ENCODE data around the gene CDC6.

CDC6 gene

DNA sequence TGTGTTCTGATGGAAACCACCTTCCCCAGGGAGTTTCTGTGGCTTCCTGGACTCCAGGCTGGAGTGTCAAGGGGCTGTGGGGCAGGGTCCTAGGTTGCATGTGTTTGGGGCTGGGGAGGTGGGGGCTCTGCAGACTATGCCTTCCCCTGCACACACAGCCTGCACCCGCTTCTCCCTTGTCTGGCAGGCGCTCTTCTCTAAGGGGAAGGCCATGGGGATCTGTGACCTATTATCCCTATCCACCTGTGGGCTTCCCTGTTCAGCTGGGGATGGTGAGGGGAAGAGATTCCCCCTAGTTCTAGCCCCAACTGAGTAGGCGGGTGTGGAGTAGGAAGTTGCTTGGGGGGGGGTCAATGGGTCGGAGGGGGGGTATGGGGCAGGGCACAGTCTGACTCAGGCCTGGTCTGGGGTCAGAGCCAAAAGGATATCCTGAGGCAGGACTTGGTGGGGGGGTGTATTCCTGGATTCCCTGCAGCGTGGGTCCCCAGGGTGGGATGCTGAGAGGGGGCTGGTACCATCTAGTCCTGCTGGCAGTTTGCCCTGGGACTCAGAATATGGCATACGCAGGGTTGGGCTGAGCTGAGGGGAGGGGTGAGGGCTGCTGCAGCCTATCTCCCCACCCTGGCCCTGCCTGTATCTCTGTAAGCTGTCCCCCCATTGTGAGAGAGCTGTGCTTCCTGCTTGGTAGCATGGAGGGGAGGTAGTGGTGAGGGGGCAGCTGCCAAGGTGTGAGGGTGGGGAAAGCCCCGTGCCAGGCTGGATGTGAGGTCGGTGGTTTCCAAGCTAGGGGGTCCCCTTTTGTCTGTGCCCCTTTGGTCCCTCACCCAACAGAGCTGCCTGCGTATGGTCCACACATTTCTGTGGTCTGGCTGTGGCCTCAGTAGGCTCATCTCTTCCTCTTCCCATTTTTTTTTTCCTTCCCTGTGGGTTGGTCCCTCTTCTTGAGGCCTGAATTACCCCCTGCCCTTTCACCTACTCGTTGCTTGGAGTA lies 36.0 kb downstream of the CDC6 start:
- no peak overlapping the region for H2AFZ ChIP-seq (ENCODE audit: low read depth)
- peaks cover 99% of the 10 kb centered on the region for H3K79me2 ChIP-seq (ENCODE audit: insufficient read depth, low read depth)
- H3K4me2 ChIP-seq = peak overlapping the region; percentile 86
- no peaks in the 10 kb centered on the region for H3K27me3 ChIP-seq (ENCODE audit: insufficient read depth, low read depth)
- peaks cover 7% of the 10 kb centered on the region; the same call in 1 of the 2 replicates for H4K20me1 ChIP-seq (ENCODE audit: insufficient read depth)
- peaks cover 78% of the 10 kb centered on the region for H3K4me1 ChIP-seq (ENCODE audit: low read depth, poor library complexity, severe bottlenecking)
- TF ChIP-seq, protein P1, sequence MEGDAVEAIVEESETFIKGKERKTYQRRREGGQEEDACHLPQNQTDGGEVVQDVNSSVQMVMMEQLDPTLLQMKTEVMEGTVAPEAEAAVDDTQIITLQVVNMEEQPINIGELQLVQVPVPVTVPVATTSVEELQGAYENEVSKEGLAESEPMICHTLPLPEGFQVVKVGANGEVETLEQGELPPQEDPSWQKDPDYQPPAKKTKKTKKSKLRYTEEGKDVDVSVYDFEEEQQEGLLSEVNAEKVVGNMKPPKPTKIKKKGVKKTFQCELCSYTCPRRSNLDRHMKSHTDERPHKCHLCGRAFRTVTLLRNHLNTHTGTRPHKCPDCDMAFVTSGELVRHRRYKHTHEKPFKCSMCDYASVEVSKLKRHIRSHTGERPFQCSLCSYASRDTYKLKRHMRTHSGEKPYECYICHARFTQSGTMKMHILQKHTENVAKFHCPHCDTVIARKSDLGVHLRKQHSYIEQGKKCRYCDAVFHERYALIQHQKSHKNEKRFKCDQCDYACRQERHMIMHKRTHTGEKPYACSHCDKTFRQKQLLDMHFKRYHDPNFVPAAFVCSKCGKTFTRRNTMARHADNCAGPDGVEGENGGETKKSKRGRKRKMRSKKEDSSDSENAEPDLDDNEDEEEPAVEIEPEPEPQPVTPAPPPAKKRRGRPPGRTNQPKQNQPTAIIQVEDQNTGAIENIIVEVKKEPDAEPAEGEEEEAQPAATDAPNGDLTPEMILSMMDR (conservative IDR thresholded peaks at IDR 0.05; ENCODE audit: low read depth, low read length) = no peak
- H3K27ac ChIP-seq = peak overlapping the region; percentile 93
- no peak overlapping the region for H3K4me3 ChIP-seq (IDR thresholded peaks at IDR 0.05; ENCODE audit: insufficient read depth, low read depth, low read length)
- peak overlapping the region; percentile 83 for H3K9ac ChIP-seq
- H3K36me3 ChIP-seq (ENCODE audit: insufficient read depth) = no peaks in the 10 kb centered on the region

- H3K36me3 ChIP-seq (ENCODE audit: insufficient read depth) = no peaks in the 10 kb centered on the region
- H3K27me3 ChIP-seq (ENCODE audit: insufficient read depth, low read depth) = no peaks in the 10 kb centered on the region
- H3K4me2 ChIP-seq = peak overlapping the region; percentile 86
- no peak overlapping the region for H2AFZ ChIP-seq (ENCODE audit: low read depth)
- H3K79me2 ChIP-seq (ENCODE audit: insufficient read depth, low read depth) = peaks cover 99% of the 10 kb centered on the region
- H3K4me3 ChIP-seq (IDR thresholded peaks at IDR 0.05; ENCODE audit: insufficient read depth, low read depth, low read length) = no peak overlapping the region
- peak overlapping the region; percentile 93 for H3K27ac ChIP-seq
- TF ChIP-seq, protein P1 (conservative IDR thresholded peaks at IDR 0.05; ENCODE audit: low read depth, low read length) = no peak
- peak overlapping the region; percentile 50 for H3K9ac ChIP-seq
- peaks cover 16% of the 10 kb centered on the region; the same call in 1 of the 2 replicates for H4K20me1 ChIP-seq (ENCODE audit: insufficient read depth)
- H3K4me1 ChIP-seq (ENCODE audit: low read depth, poor library complexity, severe bottlenecking) = peaks cover 92% of the 10 kb centered on the region
Observed at GRCh38 chr17:40325156-40326013, 37.7 kb downstream of the CDC6 start.

DNA sequence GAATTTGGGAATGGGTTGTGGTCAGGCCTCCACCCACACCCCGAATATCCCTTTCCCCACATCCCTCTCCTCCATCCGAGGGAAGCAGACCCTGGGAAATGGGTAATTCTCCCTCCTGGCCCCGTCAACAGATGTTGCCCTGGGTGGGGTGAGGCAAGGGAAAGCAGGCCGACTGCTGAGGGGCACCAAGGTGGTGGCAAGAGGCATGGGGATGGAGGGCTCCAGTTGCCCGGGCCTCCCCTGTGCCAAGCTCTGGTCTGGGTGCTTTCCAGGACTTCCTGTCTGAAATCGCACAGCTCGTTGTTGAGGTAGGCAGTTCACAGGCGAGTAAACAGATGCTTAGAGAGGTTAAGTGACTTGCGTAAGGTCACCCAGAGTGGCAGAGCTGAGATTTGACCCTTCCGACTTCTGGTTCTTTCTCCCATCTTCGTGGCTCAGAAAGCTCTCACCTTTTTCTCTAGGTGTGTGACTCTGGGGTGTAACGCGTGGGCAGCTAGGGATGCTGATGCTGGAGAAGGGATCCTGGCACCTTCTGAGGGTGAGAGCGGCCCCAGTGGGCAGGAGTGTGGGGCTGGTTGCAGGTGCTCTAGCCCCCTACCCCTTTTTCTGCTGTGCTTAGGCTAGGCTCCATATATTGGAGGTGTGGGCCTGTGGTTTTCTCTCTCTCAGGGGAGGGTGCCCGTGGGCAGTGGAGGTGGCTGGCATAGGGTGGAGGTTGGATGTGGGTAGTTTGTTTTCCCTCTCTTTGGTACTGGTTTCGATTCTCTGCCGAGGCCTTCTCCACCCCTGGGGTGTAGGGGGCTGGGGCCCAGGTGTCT lies 38.5 kb downstream of the CDC6 start:
- Histone ChIP-seq H3K79me2 (ENCODE audit: insufficient read depth, low read depth) (peaks cover 99% of the 10 kb centered on the region), H2AFZ (ENCODE audit: low read depth) (no peak overlapping the region), H3K27me3 (ENCODE audit: insufficient read depth, low read depth) (no peaks in the 10 kb centered on the region), H3K4me3 (IDR thresholded peaks at IDR 0.05; ENCODE audit: insufficient read depth, low read depth, low read length) (no peak overlapping the region), H3K4me2 (peak overlapping the region; percentile 86), H3K27ac (peak overlapping the region; percentile 93), H3K4me1 (ENCODE audit: low read depth, poor library complexity, severe bottlenecking) (peaks cover 93% of the 10 kb centered on the region), H4K20me1 (ENCODE audit: insufficient read depth) (peaks cover 16% of the 10 kb centered on the region; the same call in 1 of the 2 replicates), H3K9ac (peak overlapping the region; percentile 50; the same call in 1 of the 2 replicates), H3K36me3 (ENCODE audit: insufficient read depth) (no peaks in the 10 kb centered on the region)
- TF ChIP-seq, protein P1 (conservative IDR thresholded peaks at IDR 0.05; ENCODE audit: low read depth, low read length) = no peak

DNA sequence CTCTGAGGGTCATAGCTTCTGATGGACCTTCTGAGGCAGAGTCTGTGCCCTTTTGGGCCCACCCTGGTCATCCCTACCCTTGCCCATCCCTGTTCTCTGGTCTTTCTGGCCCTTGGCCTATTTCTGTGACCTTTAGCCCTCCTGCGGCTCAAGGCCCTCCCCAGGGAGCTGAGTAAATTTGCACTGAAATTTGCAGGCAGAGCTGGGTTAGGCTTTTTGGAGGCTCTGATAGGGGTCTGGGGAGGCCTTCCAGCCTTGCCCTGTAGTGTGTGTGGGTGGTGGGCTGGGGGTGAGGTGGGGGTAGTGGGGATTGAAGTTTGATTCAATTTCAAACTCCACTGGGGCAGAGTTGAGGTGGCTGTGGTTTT lies 39.1 kb downstream of the CDC6 start:
- H3K4me2 ChIP-seq = peak overlapping the region; percentile 86

More for the DNA sequence above, 39.1 kb downstream of the CDC6 start:
- no peaks in the 10 kb centered on the region for H3K27me3 ChIP-seq (ENCODE audit: insufficient read depth, low read depth)
- H3K36me3 ChIP-seq (ENCODE audit: insufficient read depth) = no peaks in the 10 kb centered on the region
- H3K79me2 ChIP-seq (ENCODE audit: insufficient read depth, low read depth) = peaks cover 99% of the 10 kb centered on the region
- H2AFZ ChIP-seq (ENCODE audit: low read depth) = no peak overlapping the region
- peak overlapping the region; percentile 50; the same call in 1 of the 2 replicates for H3K9ac ChIP-seq
- no peak overlapping the region for H3K4me3 ChIP-seq (IDR thresholded peaks at IDR 0.05; ENCODE audit: insufficient read depth, low read depth, low read length)
- peaks cover 93% of the 10 kb centered on the region for H3K4me1 ChIP-seq (ENCODE audit: low read depth, poor library complexity, severe bottlenecking)
- H4K20me1 ChIP-seq (ENCODE audit: insufficient read depth) = peaks cover 16% of the 10 kb centered on the region; the same call in 1 of the 2 replicates
- peak overlapping the region; percentile 93 for H3K27ac ChIP-seq
- TF ChIP-seq, protein P1 (conservative IDR thresholded peaks at IDR 0.05; ENCODE audit: low read depth, low read length) = no peak

Measured in KMS-11 (cell line).